Measurements from ENCODE around the gene ABCG4. TPM values are rescaled to one million over a fixed set of nuclear protein-coding genes. Genes with fewer than 3 reads are reported as not detected.
"Not testable (repeated sequence)": the region's sequence is repeated elsewhere in the genome, so short reads cannot be mapped to it uniquely, and the experiment has no call there.

ABCG4 gene
- total RNA-seq, 1 experiment from 2014 or later = 1.9 TPM

DNA sequence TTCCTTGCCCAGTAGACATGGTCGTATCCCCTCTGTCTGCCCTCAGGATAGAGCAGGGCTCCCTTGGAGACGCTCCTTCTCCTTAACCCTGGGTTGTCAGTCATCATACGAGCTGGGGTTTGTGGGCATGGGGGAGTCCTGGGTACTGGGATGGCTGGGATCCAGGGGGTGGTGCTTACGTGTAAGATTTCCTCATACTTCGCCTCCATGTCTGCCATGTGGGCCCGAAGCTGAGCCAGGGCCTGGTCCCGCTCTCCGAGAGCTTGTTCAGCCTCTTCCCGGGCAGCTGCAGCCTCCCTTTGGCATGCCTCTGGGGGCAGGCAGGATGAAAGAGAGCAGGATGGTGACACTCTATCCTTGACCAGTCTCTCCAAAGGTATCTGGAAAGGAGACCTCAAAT is 41.7 kb downstream of the ABCG4 start:
- POLR2A ChIA-PET = no interaction called here

DNA sequence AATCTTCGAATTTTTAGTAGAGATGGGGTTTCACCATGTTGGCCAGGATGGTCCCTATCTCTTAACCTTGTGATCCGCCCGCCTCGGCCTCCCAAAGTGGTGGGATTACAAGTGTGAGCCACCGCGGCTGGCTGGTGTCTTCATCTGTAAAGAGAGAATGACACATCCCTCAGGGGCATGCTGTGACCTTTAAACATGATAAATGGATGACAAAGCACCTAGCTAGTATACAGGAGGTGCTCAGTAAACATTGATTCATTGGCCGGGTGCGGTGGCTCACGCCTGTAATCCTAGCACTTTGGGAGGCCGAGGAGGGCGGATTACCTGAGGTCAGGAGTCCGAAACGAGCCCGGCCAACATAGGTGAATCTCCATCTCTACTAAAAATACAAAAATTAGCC is 42.4 kb downstream of the ABCG4 start:
- BruUV-seq (replicated peaks); H2AFZ ChIP-seq (ENCODE audit: low read depth, low read length, poor library complexity, severe bottlenecking); RAD21 ChIA-PET (ENCODE audit: low non-redundant PET in 1 of 2, low total read pairs in 2 of 2, uncharacterized antibody in 2 of 2, unreplicated experiment in 2 of 2); H3K27ac ChIP-seq (ENCODE audit: low read depth, low read length); H3K9me2 ChIP-seq (ENCODE audit: insufficient read depth); H3K79me2 ChIP-seq (ENCODE audit: insufficient read depth, low read length); H3K9ac ChIP-seq (ENCODE audit: low read length); ATAC-seq; H3K27me3 ChIP-seq (ENCODE audit: insufficient read depth, low read length); POLR2A ChIA-PET; H3K4me2 ChIP-seq (ENCODE audit: low read length); H3K36me3 ChIP-seq (ENCODE audit: control insufficient read depth in 1 of 2, insufficient read depth in 2 of 2, low read length in 2 of 2); intact Hi-C loops (cut with micrococcal nuclease); H3K4me3 ChIP-seq (replicated peaks in 1 of 2; ENCODE audit: low read depth in 1 of 2, low read length in 2 of 2); DNase-seq (ENCODE audit: low read depth, low spot score); H4K20me1 ChIP-seq (ENCODE audit: insufficient read depth); H3K9me3 ChIP-seq (ENCODE audit: control insufficient read depth in 1 of 2, insufficient read depth in 1 of 2, low read depth in 1 of 2, low read length in 2 of 2): not testable (repeated sequence)
- peaks cover 11 to 27% of the 10 kb centered on the region in 2 experiments for H3K4me1 ChIP-seq (ENCODE audit: control insufficient read depth in 1 of 2, insufficient read depth in 2 of 2, low read length in 2 of 2)
- CTCF ChIA-PET = interaction anchor here (2.2 kb wide), 1 partner anchor 15 kb away, joined by 5 read pairs; the partner anchor contains the start of gene CBL

More for the DNA sequence above, 41.7 kb downstream of the ABCG4 start:
- H3K9ac ChIP-seq (ENCODE audit: low read length) = no peak overlapping the region
- no peak overlapping the region for H3K4me2 ChIP-seq (ENCODE audit: low read length)
- peaks cover 7 to 20% of the 10 kb centered on the region in 2 experiments for H3K4me1 ChIP-seq (ENCODE audit: control insufficient read depth in 1 of 2, insufficient read depth in 2 of 2, low read length in 2 of 2)
- RAD21 ChIA-PET (ENCODE audit: low non-redundant PET in 1 of 2, low total read pairs in 2 of 2, uncharacterized antibody in 2 of 2, unreplicated experiment in 2 of 2) = no interaction called here
- DNase-seq (ENCODE audit: low read depth, low spot score) (no peak), ATAC-seq (no peak)
- no peak overlapping the region for H2AFZ ChIP-seq (ENCODE audit: low read depth, low read length, poor library complexity, severe bottlenecking)
- no peaks in the 10 kb centered on the region for H3K9me2 ChIP-seq (ENCODE audit: insufficient read depth)
- no peaks in the 10 kb centered on the region for H4K20me1 ChIP-seq (ENCODE audit: insufficient read depth)
- H3K4me3 ChIP-seq (replicated peaks in 1 of 2; ENCODE audit: low read depth in 1 of 2, low read length in 2 of 2) = no peak overlapping the region
- intact Hi-C loops (cut with micrococcal nuclease) = no loop called here
- no peak overlapping the region for H3K27ac ChIP-seq (ENCODE audit: low read depth, low read length)
- H3K27me3 ChIP-seq (ENCODE audit: insufficient read depth, low read length) = no peaks in the 10 kb centered on the region
- CTCF ChIA-PET = interaction anchor here (2.2 kb wide), 1 partner anchor 16 kb away, joined by 5 read pairs; the partner anchor contains the start of gene CBL
- BruUV-seq (replicated peaks) = no TSS peak
- H3K36me3 ChIP-seq (ENCODE audit: control insufficient read depth in 1 of 2, insufficient read depth in 2 of 2, low read length in 2 of 2) = no peaks in the 10 kb centered on the region
- TF ChIP-seq SP1 (IDR thresholded peaks at IDR 0.05; ENCODE audit: low read depth) = no peak
- no peak for TF ChIP-seq SRF (IDR thresholded peaks at IDR 0.05; ENCODE audit: low read depth)
- TF ChIP-seq YY1 (IDR thresholded peaks at IDR 0.05; ENCODE audit: extremely low read depth, insufficient replicate concordance, low read depth, low read length) = no peak
- TF ChIP-seq, protein P1, sequence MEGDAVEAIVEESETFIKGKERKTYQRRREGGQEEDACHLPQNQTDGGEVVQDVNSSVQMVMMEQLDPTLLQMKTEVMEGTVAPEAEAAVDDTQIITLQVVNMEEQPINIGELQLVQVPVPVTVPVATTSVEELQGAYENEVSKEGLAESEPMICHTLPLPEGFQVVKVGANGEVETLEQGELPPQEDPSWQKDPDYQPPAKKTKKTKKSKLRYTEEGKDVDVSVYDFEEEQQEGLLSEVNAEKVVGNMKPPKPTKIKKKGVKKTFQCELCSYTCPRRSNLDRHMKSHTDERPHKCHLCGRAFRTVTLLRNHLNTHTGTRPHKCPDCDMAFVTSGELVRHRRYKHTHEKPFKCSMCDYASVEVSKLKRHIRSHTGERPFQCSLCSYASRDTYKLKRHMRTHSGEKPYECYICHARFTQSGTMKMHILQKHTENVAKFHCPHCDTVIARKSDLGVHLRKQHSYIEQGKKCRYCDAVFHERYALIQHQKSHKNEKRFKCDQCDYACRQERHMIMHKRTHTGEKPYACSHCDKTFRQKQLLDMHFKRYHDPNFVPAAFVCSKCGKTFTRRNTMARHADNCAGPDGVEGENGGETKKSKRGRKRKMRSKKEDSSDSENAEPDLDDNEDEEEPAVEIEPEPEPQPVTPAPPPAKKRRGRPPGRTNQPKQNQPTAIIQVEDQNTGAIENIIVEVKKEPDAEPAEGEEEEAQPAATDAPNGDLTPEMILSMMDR (IDR thresholded peaks at IDR 0.05 in 2 of 3, conservative IDR thresholded peaks at IDR 0.05 in 1 of 3; ENCODE audit: borderline replicate concordance in 1 of 3, insufficient read depth in 1 of 3, low read depth in 2 of 3, low read length in 2 of 3) = no peak
- TF ChIP-seq ATF3 (IDR thresholded peaks at IDR 0.05) = no peak
- no peak for TF ChIP-seq EZH2phosphoT487 (IDR thresholded peaks at IDR 0.05; ENCODE audit: borderline replicate concordance)
- TF ChIP-seq FOSL1 (IDR thresholded peaks at IDR 0.05; ENCODE audit: low read depth) = no peak
- TF ChIP-seq EZH2 (IDR thresholded peaks at IDR 0.05) = no peak
- no peak for TF ChIP-seq RAD21 (IDR thresholded peaks at IDR 0.05; ENCODE audit: low read depth)
- no peak for TF ChIP-seq ZNF274 (IDR thresholded peaks at IDR 0.05; ENCODE audit: low read depth, low read length)
- TF ChIP-seq ZFX (IDR thresholded peaks at IDR 0.05) = no peak
- H3K9me3 ChIP-seq (ENCODE audit: control insufficient read depth in 1 of 2, insufficient read depth in 1 of 2, low read depth in 1 of 2, low read length in 2 of 2) = no peaks in the 10 kb centered on the region
- H3K79me2 ChIP-seq (ENCODE audit: insufficient read depth, low read length) = no peaks in the 10 kb centered on the region
